HG03521 (cell line): Measurements from ENCODE around the gene TMEM175.
"Not testable (repeated sequence)": the region's sequence is repeated elsewhere in the genome, so short reads cannot be mapped to it uniquely, and the experiment has no call there.

Source experiments
- ATAC-seq: cut with Tn5 transposase; IDR thresholded peaks from one replicate; pipeline ENCODE4 v1.9.1; 2021; ENCODE audit warnings: mild to moderate bottlenecking, moderate library complexity; ENCODE audit not compliant: unreplicated experiment

TMEM175 gene

GRCh38 chr4:987624-988513 is 55.6 kb downstream of the TMEM175 start:
- no peak for ATAC-seq

DNA sequence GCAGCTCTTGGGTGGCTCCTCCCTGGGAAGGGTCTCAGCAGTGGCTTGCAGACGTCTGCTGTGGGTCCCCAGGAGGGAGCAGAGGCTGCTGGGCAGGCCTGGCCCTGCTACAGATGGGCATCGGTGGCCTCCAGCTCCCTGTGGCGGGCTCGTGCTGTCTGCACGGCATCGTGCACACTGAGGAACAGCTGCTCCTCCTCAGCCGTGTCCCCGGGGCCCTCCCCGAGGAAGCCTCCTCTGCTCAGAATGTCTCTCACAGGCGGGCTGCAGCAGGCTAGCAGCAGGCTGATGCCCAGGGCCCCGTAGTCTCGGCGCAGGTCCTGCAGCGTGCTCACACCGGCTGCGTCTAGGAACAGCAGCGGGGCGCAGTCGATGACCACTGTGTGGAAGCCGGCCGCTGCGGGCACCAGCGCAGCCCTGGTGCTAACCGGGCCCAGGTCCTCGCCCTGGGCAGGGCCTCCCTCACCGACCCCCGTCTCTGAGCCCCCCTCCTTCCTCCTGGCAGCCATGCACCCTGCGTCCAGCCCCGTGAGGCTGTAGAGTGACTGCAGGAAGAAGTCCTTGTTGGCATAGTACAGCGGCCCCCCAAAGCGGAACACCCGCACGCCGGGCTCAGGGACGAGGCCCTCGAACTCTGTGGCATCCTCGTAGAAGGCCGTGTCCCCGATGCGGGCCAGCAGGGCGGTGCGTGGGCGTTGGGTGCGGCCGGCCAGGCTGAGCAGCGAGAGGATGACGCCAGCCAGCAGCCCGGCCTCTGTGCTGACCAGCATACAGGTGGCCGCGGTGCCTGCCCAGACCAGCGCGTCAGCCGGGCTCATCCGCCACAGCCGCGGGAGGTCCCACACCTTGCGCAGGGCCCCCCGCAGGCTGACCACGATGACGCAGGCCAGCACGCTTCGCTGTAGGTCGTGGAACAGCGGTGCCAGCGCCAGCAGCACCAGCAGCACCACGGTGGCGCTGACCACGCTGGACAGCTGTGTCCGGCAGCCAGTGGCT is 56.8 kb downstream of the TMEM175 start:
- no peak for ATAC-seq

DNA sequence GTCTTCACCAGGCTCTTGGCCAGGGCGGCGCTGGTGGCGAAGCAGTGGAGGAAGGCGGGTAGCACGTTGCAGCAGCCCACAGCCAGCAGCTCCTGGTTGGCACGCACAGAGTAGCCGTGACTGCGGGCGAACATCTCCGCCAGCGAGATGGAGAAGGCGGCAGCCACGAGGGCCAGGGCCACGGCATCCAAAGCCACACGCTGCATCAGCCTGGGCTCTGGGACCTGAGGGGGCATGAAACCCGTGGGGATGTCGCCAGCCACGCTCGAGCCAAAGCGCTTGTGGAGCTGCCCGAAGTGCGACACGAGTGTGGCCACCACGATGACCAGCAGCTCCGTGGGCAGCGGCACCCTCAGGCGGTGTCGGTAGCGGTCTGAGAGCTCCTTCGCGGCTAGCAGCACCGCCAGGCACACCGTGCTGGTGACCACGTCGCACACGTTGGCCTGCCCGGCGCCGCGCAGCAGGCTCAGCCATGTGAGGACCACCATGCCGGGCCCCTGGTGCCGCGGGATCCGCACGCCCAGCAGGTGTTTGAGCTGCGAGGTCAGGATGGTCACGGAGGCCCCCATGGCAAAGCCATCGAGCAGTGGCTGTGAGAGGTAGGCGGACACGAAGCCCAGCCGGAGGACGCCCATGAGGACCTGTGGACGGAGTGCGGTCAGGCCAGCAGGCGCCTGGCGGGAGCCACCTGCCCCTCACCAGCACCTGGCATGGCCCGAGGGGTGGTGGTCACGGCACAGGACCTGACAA is 57.6 kb downstream of the TMEM175 start:
- ATAC-seq, result no peak

- ATAC-seq, result no peak
Measured at GRCh38 chr4:990746-991367, 58.6 kb downstream of the TMEM175 start.

- no peak for ATAC-seq
Measured at GRCh38 chr4:991451-992296, 59.4 kb downstream of the TMEM175 start.

DNA sequence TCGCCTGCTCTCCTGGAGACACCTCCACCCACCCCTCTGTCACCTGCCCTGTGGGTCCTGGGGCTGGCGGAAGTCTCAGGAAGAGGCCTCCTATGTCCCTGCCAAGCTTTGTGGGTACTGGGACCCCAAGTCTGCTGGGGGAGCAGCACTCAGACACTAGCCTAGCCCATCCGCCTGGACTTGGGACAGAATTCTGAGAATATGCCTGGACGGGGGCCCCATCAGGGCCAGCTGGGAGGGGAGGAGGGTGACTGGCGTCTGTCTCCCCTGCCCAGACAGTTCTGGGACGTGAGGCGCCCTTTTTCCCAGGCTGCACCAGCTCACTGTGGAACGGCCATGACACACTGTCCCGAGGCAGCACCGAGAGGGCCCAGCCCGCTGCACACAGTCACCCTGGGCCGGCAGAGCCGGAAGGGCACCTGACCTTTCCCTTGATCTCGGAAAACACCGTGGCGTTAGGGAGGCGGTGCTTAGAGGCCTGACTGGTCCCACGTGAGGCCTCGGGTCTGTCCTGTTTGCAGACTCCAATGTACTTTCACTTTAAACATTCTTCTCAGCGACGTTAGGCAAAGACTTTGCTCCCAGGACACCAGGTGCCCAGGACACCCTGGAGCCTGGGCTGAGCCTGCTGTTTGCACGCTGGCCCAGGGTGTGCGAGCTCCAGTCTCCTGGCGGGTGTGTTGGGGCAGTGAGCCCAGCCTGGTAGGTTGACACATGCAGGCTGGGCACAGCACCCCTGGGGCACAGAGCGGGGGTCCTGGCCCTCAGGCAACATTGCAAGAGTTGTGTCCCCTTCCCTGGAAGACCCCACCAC is 60.2 kb downstream of the TMEM175 start:
- ATAC-seq, result no peak

GRCh38 chr4:993111-994029 is 61.1 kb downstream of the TMEM175 start, which contains the start of gene SLC26A1:
SLC26A1 (minus strand) TSS chr4:993404; CDS start chr4:991703, 1,701 bp downstream.
- no peak for ATAC-seq

DNA sequence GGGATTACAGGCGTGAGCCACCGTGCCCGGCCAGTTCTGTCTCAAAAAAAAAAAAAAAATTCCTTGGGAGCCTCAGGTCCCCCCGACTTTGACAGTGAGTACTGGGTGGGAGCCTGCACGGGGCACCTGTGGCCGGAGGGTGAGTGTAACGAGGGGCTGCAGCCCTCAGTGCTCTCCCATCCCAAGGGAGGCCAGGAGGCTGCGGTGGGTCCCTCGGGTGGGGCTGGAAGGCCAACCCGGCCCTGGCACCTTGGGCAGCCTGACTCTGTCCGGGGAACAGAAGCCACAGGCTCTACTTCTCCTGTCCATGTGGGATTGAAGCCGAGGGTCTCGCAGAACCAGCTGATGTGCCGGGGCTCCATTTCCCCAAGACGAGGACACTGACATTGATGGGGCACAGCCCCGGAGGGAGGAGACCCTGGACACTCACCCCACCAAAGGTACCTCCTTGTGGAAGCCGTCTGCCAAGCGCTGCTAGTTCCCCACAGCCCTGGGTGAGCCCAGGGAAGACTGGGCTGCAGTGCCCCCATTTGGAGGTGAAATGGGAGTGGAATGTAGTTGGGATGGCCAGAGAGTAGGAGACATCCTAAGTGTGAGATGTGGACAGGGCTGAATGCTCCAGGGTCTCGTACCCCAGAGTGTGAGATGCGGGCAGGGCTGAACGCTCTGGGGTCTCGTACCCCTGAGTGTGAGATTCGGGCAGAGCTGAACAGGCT is 63.2 kb downstream of the TMEM175 start:
- ATAC-seq, result no peak

DNA sequence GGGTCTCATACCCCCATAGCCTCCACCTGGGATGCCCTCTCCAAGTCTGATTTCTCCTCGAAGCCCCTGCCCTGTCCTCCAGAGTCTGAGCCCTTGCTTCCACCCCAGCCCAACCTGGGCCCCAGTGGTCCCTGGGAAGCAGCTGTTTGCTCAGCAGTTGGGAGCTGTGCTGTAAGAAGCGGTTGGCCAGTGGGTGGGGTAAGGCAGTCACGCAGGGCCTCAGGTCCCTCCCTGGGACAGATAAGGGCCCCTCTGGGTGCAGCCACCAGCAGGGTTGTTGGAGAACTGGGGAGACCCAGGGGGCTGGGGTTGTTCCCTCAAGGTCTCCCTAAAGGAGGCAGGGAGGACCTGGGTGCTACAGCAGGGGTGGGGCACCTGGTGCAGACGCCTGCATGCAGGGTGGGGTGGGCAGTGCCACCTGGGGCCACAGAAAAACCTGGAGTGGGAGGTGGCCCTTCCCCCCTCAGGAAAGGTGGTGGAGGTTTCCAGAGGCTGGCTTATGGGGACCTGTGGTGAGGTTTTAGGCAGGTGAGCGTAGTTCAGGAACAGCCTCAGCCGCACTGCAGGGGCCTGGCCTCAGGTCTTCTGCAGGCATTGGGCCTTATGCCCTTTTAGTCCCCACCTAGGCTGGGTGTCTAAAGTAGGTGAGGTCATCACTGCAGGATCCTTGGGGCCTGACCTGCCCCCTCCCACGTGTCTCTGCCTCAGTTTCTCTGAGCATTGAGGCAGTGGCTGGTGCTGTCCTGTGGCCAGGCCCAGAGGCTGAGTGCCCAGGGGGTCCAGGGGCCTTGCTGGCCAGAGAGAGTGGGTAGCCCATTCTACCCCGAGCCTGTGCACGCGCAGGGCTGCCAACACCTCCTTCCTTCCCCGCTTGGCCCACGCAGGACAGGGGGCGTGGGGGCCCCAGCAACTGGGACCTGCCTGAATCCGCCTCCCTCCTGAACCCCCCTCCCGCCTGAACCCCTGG is 64.1 kb downstream of the TMEM175 start:
- no peak for ATAC-seq

DNA sequence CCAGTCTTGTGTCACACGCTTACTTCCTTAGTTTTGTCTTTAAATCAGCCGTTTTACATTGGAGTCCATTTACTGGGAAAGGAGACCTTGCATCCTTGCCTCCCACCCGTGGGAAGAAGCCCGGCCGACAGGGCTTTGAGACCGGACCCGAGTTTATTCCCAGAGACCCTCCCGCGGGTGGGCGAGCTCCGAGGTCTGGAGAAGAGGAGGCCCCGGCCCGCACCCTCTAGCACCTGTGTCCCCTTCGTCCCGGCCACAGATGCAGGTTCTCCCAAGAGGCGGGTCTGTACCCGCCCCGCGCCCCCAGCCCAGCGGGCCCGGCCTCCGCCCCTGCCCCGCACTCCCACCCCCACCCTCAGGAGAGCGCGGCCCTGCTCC is 64.7 kb downstream of the TMEM175 start:
- ATAC-seq, result no peak

GRCh38 chr4:997375-998071 is 65.3 kb downstream of the TMEM175 start:
- no peak for ATAC-seq

GRCh38 chr4:998096-998691 is 65.9 kb downstream of the TMEM175 start:
- ATAC-seq, result no peak

- not testable (repeated sequence) for ATAC-seq
Measured at GRCh38 chr4:999240-999863, 67.1 kb downstream of the TMEM175 start.

GRCh38 chr4:999882-1000425 is 67.7 kb downstream of the TMEM175 start:
- no peak for ATAC-seq
